ENCODE data around the gene NRIP1. TPM values are rescaled to one million over a fixed set of nuclear protein-coding genes. Genes with fewer than 3 reads are reported as not detected.

The NRIP1 gene
- total RNA-seq, 1 experiment from 2014 or later, result 29.6 TPM

- Histone ChIP-seq H3K36me3 (ENCODE audit: control insufficient read depth in 1 of 2, insufficient read depth in 2 of 2, low read length in 2 of 2) (no peaks in the 10 kb centered on the region), H3K4me2 (ENCODE audit: low read length) (no peak overlapping the region), H3K9me2 (ENCODE audit: insufficient read depth) (no peaks in the 10 kb centered on the region), H3K9ac (ENCODE audit: low read length) (no peak overlapping the region), H4K20me1 (ENCODE audit: insufficient read depth) (no peaks in the 10 kb centered on the region), H3K27me3 (ENCODE audit: insufficient read depth, low read length) (no peaks in the 10 kb centered on the region), H3K27ac (ENCODE audit: low read depth, low read length) (no peak overlapping the region), H3K4me1 (ENCODE audit: control insufficient read depth in 1 of 2, insufficient read depth in 2 of 2, low read length in 2 of 2) (no peaks in the 10 kb centered on the region), H3K4me3 (replicated peaks in 1 of 2; ENCODE audit: low read depth in 1 of 2, low read length in 2 of 2) (no peak overlapping the region), H2AFZ (ENCODE audit: low read depth, low read length, poor library complexity, severe bottlenecking) (no peak overlapping the region), H3K79me2 (ENCODE audit: insufficient read depth, low read length) (peaks cover 40% of the 10 kb centered on the region), H3K9me3 (ENCODE audit: control insufficient read depth in 1 of 2, insufficient read depth in 1 of 2, low read depth in 1 of 2, low read length in 2 of 2) (no peaks in the 10 kb centered on the region)
- no peak for ATAC-seq
- intact Hi-C loops (cut with micrococcal nuclease), result no loop called here
- RAD21 ChIA-PET (ENCODE audit: low non-redundant PET in 1 of 2, low total read pairs in 2 of 2, uncharacterized antibody in 2 of 2, unreplicated experiment in 2 of 2), result no interaction called here
- no peak for TF ChIP-seq POLR2AphosphoS5 (IDR thresholded peaks at IDR 0.05; ENCODE audit: low read depth, low read length)
- TF ChIP-seq EZH2phosphoT487 (IDR thresholded peaks at IDR 0.05; ENCODE audit: borderline replicate concordance), result no peak
- no peak for TF ChIP-seq EGR1 (IDR thresholded peaks at IDR 0.05; ENCODE audit: low read depth)
- no peak for TF ChIP-seq SP1 (IDR thresholded peaks at IDR 0.05; ENCODE audit: low read depth)
- no peak for TF ChIP-seq FOSL1 (IDR thresholded peaks at IDR 0.05; ENCODE audit: low read depth)
- TF ChIP-seq ZNF274 (IDR thresholded peaks at IDR 0.05; ENCODE audit: low read depth, low read length), result no peak
- TF ChIP-seq POLR2A (IDR thresholded peaks at IDR 0.05; ENCODE audit: borderline replicate concordance, extremely low read depth, insufficient read depth, insufficient read length), result no peak
- no peak for TF ChIP-seq REST (IDR thresholded peaks at IDR 0.05; ENCODE audit: low read depth)
- TF ChIP-seq SIN3A (IDR thresholded peaks at IDR 0.05; ENCODE audit: low read depth), result no peak
- no peak for TF ChIP-seq CEBPB (IDR thresholded peaks at IDR 0.05; ENCODE audit: low read depth)
- no peak for TF ChIP-seq YY1 (IDR thresholded peaks at IDR 0.05; ENCODE audit: extremely low read depth, insufficient replicate concordance, low read depth, low read length)
- TF ChIP-seq SRF (IDR thresholded peaks at IDR 0.05; ENCODE audit: low read depth), result no peak
- no peak for TF ChIP-seq TCF7L2 (IDR thresholded peaks at IDR 0.05; ENCODE audit: borderline replicate concordance, extremely low read depth, insufficient read depth, insufficient read length)
- TF ChIP-seq JUND (IDR thresholded peaks at IDR 0.05), result no peak
- no peak for TF ChIP-seq RAD21 (IDR thresholded peaks at IDR 0.05; ENCODE audit: low read depth)
- no peak for TF ChIP-seq ELF1 (IDR thresholded peaks at IDR 0.05; ENCODE audit: borderline replicate concordance, low read depth)
- TF ChIP-seq EZH2 (IDR thresholded peaks at IDR 0.05), result no peak
- TF ChIP-seq ZBTB33 (IDR thresholded peaks at IDR 0.05; ENCODE audit: extremely low read depth, insufficient replicate concordance, low read length), result no peak
- DNase-seq (ENCODE audit: low read depth, low spot score), result no peak
- CTCF ChIA-PET, result no interaction called here
- POLR2A ChIA-PET, result no interaction called here
- BruUV-seq (replicated peaks), result no TSS peak
Observed at GRCh38 chr21:14977814-14978213, 87.0 kb downstream of the NRIP1 start.

All from HCT116 (cell line).